T-helper 2 cell treated with Interferon-gamma antibody and Interleukin-4, amounts not matched to agents 100 ng/mL and 5 ng/mL, for 36 hours (primary cell): ENCODE results near the gene MACROD2. TPM values are rescaled to one million over a fixed set of nuclear protein-coding genes. Genes with fewer than 3 reads are reported as not detected.

Experiments used
- intact Hi-C: fragments of 100-400 bp; cut with micrococcal nuclease; formaldehyde crosslinking; loops from one replicate; pipeline ENCODE4 v1.15.1; 2023
- total RNA-seq: library from RNA; stranded (reverse); gene quantifications from 2 replicates; pipeline ENCODE4 v1.2.3, GENCODE V29; 2022

MACROD2 gene
- total RNA-seq, 1 donor from 2014 or later = not detected

DNA sequence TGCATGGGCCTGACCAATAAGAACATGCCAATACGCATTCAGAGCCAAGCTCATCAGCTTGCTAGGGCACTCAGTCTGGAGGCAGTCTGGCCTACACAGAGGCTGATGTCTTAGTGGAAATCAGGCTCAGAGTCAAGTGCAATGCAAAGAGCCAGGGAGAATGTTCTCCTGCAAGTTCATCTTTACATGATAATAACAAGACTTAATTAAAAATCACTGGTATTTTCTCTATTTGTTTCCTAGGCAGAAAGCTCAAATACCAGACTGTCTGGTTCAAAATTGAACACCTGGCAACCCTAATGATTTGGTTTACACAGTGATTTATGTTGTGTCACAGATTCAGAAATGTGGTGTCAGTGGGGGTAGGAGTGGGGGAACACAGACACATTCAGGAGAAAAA is 1031.4 kb downstream of the MACROD2 start:
- intact Hi-C loops = no loop called here

DNA sequence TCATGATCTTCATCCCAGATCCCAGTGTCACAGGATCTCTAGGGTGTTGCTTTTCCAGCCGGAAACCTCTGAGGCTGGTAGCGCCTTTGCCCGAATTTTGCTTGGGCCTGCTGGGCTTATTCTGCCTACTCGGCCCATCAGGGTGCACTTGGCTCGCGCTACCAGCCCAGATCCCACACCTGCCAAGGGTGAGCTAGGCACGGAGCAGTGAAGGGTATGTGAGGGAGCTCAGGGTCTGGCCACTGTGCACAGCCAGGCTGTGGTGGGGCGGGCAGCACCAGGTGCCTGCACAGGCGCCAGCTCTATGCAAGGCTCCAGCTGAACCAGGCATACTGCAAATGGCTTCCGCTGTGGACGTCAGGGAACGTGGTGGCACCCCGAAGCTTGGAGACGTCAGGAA is 1035.5 kb downstream of the MACROD2 start:
- intact Hi-C loops = no loop called here

DNA sequence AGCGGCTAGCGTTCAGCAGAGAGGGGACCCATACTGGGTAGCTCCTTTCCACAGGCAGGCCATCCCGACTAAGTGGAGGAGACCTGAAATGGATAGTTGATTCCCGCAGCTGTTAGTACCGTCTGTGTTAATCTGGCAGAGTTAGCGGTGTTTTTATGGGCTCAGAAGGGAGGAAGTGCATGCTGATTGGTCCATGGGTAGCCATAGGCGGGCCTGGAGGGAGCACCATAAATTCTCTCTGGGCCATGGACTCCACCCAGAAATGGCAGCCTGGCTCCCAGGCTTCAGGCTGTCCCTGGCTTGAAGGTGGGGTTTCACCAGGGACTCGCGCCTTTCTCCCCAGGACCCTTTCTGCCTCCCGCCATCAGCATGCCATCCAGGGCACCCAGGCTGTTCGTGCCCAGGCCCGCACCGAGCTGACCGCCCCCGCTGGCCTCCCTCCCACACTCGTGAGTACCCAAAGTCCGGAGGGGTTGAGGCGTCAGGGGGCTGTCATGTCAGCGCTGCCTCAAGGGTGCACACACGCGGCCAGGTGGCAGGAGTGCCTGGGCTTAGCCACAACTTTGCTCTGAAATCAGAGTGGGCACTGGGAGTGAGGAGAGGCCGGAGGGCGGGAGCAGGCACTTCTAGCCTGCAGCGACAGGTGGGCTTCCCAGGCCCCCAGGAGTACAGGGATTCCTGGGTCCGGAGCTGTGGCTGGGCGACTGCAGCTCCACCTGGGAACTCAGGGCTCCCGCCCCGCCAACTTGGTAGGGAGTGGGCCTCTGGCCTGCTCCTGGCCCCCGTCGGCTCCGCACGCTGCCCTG is 1036.4 kb downstream of the MACROD2 start:
- intact Hi-C loops = no loop called here

DNA sequence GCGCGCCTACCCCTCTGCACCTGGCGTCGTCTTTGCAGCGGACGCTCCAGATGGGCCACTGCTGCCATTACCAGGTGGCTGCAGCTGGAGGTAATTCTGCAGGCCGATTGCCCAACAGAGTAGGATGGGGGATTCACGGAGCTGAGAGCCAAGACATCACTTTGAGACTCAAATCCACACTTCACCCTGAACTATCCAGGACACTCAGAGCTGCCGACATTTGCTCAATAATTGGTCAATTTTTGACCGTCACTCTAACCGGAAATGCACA is 1037.0 kb downstream of the MACROD2 start:
- intact Hi-C loops = no loop called here

DNA sequence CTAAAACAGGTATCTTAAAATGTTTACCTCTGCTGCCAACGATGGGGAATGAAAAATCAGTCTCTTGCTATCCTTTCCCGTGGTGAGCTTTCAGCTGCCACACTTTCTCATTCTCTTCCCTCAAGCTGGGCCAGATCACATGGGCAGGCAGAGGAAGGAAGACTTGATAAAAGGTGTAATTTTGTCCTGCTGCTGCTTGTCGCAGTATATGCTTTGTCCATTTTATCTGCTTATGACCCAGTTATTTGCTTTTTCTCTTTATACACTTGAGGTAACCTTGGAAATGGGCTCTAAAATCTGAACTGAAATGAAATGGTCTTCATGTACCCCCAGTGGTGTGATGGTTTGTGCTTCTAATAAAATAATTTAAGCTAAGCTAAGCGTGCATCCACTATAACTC is 1038.0 kb downstream of the MACROD2 start:
- intact Hi-C loops = no loop called here

DNA sequence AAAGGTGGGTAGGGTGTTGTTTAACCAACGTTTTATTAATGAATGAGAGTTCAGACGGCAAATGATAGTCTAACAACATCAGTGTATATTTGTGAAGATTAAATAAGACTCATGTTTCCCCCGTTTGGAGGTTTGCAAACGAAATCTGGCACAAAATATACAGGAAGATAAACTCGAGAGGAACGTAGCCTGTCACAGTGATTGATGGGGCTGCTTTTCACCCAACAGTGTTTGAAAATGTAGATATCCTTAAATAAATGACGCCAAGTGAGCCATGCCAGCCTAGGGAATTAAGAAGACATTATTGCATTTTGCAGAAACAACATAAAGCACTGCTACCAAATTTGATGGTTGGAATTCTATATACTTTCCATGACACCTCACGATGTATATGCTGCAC is 1038.6 kb downstream of the MACROD2 start:
- intact Hi-C loops = no loop called here

DNA sequence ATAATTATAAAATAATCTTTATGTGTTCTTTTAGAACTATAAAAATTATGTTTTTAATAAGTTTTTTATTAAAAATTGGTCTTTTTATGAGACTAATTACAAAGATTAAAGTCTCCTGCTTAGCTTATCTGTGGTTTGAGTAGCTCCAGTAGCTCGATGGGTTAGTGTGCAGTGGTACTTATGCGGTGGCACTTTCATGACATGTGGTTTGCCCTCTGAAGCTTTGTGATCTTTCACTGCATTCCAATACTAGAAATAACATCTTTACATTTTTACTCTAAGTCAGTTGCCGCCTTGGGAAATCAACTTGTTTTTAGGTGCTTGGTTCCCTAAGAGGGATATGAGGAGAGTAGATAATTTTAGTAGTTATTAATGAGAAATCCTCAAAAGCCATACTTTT is 1041.6 kb downstream of the MACROD2 start:
- intact Hi-C loops = no loop called here

DNA sequence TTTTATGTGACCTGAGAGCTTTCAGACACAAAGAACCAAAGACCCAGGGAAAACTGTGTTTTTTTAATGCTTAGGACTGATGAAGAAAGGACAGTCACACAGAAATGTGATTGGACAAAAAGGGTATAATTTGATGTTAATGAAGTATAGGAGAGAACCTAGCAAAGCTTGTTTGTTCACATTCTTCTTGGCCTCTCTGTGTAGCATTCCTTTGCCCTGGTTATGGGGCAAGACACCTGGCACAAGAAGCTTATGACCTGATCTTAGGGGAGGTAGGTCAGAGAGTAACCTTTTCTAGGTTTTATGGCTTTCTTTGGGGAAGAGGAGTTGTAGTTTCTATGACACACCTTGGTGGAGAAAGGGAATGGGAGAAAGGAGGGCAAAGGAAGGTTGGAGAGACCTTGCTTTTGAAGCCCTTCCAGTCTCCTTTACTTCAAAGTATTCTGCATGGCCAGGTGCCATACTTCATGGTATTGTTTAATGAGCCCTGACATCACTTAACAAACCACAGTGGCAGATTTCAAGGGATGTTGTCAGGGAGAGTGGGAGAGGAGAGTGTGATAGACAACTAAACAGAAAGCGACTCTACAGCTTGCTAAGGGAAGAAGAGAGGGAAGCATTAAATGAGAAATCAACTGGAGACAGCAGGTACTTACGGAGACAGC is 1043.9 kb downstream of the MACROD2 start:
- intact Hi-C loops = no loop called here

DNA sequence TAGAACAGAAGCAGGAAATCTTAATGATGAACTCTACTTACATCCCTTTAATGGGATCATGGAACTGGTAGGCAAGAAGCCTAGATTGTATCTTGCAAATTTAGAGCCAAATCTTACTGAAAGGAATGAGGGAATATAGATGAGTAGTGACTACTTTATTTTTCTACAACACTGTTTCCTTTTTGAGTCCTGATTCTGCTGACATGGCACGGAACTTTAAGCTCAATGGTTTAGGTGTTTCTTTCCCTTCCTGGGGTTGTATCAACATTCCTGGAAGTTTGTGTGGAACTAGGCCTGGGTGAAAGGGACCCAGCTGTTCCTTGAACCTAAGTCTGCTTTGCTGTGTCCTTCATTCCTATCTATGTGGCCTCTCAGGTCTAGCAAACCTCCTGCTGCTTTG is 1047.4 kb downstream of the MACROD2 start:
- intact Hi-C loops = no loop called here

DNA sequence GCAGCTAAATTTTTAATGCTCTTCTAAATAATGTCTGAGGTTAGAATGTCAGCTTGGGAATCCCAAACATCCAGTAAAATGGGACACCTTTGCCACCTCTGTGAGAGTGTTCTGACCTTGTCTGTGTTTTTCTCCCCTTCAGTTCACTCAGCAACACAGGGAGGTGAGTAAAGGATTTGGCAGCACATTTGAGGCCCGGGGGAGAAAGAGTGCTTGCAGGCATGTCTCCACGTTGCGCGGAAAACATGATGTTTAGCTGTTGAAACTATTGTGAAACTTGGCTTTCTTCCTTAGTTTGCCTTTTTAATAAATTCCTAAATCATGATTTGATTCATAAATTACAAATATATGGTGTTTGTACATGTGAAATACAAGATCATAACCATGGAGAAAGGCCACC is 1049.9 kb downstream of the MACROD2 start:
- intact Hi-C loops = no loop called here

DNA sequence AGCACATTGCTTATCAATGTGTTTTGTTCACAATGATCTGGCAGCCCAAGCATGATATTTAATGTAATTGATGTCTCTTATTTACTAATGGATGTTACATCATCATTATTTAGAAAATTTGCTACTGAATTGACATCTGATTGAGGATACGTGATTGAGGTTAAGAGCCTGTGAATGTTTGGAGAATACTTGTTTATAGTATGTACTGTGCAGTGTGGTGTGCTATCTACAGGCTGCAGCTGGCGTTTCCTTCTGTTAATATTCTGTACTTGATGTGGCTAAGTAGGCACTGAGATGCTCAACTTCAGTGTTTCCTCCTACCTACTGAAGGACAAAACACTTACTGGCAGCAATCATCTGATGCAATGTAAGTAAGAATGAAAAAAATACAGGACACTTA is 1051.7 kb downstream of the MACROD2 start:
- intact Hi-C loops = no loop called here

DNA sequence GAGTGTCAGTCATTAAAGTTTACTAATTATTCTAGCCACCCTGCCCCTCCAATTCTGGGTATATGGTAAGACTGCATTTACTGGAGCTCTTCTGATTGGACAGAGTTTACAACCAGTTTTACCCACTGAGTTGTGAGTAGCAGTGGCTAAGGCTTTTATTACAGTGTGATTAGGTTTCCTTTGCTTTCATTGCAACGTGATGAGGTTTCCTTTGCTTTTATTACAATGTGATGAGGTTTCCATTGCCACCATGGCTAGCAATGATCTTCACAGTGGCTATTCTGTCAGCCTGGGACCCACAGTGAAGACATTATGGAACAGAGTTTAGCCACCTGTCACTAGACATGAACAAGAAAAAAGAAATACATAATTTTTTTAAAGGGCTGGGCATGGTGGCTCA is 1052.3 kb downstream of the MACROD2 start:
- intact Hi-C loops = no loop called here

DNA sequence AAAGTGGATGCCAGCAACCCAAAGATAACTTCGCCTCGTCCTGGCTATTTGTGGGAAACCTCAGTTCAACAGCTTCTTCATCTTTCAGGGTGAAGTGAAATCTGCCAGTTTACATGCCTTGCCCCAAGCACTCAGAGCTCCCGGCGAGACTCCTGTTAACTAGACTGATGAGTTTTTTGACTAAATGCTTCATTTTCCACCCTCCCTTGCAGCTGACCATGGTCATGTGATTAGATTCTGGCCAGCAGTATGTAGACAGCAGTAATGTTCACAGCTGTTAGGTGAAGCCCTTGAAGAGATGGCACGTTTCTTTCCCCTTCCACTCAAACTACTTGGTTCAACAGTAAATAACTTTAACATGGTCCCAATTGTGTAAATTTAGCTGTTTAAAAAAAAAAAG is 1060.9 kb downstream of the MACROD2 start:
- intact Hi-C loops = no loop called here

DNA sequence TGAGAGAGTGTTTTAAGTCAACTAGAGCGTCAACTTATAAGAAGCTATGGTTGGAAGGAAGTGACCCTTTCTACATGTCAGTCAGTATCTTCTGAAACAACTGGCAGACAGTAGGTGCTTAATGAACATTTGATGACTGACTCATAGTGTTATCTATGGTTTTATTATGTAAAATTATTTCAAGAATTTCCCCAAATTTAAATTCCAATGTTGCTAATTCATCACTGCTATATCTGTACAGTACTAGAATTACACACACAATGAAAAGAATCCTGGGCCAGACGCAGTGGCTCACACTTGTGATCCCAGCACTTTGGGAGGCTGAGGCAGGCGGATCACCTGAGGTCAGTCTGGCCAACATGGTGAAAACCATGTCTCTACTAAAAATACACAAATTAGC is 1063.5 kb downstream of the MACROD2 start:
- intact Hi-C loops = no loop called here

DNA sequence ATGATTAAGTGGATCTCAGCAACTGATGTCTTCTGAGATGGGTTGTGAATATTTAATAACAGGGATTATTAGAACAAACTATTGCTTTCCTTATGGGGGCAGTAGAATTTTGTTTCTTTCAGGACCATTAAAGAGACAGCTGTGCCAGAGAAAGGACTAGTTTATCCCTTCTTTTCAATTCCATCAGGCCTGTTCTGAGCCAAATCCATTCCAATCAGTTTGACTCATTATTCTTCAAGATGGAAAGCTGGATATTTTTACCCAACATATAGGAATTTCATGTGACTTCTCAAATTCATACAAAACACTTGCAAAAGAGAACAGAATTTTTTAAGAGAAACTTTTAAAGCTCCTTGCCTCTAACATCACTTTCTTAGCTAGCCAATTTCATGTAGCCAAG is 1064.1 kb downstream of the MACROD2 start:
- intact Hi-C loops = no loop called here

DNA sequence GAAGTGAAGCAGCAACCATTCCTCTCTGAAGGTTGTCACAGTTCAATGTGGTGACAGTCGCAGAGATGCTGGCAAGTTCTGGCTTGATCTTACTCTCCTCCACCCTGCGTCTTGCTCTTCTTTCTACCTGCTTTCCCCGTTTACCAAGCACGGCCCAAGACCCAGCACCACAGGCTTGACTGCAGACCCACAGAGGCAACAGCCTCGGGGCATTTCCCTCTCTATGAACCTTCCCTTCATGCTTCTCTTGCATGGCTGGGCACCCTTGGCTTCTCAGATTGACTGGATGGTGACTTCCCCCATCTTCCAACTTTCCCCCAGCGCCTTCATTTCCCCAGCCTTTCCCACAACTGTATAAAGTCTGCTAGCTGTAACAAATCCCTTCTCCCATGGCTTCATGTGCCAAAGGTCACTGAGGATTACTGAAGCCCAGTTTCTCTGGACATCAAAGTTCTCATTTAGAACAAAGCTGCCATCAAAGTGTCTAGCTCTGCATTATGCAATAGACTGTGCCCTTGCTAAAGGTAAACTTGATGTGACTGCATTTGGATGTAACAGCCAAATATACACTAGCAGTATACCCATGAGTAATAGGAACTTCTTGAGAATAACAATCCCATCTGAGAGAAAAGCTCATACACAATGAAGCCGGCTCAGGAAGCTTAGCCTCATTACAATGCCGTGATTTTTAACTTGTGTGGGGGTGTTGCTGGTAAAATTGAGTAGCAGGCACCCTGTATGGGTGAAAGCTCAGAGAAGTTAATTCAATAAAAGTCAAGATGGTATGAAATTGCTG is 1065.1 kb downstream of the MACROD2 start:
- intact Hi-C loops = no loop called here

DNA sequence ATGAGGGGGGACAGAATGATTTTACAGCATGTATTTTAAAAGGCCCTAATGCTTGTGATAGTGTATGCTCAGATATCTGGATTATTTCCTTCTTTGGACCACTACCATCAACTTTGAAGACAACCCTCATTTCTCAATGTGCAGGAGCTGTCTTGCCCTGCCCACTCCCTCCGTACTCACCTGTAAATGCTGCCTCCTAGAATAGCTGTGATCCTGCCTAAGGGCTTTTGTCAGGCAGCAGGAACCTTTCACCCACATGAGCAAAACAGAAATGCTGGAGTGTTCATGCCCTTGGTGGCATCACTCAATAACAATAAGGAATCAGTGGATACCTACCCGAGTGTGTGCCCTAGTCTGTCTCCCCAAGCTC is 1065.7 kb downstream of the MACROD2 start:
- intact Hi-C loops = no loop called here

DNA sequence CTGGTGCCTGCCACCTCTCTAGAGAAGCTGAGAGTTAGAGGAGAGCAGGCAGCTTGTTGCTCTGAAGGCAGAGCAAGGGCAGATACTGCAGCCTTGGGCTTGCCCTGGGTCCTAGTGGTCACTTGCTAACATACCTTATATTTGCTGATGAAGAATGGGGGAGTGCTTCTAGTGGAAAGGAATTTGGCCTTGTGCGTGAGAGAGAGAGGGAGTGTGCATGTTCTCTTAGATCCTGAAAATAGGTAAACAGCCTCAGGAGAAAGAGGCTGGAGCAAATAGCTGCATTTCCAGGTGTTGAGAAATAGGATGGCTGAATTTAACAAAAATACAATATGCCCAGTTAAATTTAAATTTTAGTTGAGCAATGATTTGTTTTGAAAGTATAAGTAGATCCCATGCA is 1066.6 kb downstream of the MACROD2 start:
- intact Hi-C loops = no loop called here

DNA sequence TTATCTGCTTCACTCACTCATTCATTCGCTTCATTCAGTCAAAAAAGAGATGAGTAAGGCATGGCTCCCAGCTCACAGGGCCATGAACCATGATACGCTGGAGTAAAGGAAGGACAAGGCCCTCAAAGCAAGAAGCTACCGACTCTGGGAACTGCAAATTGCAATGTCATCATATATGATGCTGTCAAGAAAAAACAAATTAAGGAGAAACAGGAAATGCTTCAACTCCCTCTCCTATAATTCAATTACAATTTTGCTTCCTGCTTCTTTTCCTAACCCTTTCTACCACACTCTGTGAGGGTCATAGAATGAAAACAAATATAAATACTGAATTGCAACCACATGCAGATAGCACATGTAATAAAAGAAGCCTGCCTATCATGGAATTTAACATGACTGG is 1067.8 kb downstream of the MACROD2 start:
- intact Hi-C loops = no loop called here

DNA sequence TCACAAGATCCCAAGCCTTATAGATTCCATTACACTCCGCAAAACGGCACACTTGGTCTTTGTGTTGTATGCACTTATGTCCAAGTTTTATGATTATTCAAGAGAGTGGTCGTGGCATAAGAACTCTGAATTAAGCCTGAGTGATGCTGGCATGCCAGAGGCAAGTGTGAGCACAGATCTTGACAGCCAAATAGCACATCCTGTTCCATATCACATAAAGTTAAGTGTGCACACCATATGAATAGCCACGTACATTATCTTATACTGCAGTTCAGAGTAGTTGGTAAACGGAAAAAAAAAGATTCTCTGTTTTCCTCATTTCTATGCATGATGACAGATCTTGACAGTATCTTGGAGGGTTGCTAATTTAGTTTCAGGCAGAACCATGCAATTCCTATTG is 1069.4 kb downstream of the MACROD2 start:
- intact Hi-C loops = no loop called here

DNA sequence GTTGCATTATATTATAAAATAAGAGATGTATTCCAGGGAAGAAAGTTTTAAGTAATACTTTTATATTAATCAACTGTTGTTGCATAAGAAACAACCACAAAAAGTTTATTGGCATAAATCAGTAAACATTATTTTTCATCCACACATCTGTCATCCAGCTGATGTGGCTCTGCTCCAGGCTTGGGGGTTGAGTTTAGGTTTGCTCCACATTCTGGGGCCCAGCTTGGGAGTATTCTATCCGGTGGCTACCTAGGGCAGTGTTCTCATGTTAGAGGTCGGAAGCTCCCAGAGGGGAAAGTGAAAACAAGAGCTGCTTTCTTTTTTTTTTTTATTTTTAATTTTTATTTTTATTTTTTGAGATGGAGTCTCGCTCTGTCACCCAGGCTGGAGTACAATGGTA is 1070.5 kb downstream of the MACROD2 start:
- intact Hi-C loops = no loop called here

DNA sequence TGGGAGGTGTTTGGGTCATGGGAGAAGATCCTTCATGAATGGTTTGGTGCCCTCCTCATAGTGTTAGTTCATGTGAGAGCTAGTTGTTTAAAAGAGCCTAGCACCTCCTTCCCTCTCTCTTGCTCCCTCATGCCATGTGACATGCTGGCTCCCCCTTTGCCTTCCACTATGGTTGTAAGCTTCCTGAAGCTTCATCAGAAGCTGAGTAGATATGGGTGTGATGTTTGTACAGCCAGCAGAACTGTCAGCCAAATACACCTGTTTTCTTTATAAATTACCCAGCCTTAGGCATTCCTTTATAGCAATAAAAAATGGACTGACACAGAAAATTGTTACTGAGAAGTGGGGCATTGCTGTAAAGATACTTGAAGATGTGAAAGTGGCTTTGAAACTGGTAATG is 1073.2 kb downstream of the MACROD2 start:
- intact Hi-C loops = no loop called here

DNA sequence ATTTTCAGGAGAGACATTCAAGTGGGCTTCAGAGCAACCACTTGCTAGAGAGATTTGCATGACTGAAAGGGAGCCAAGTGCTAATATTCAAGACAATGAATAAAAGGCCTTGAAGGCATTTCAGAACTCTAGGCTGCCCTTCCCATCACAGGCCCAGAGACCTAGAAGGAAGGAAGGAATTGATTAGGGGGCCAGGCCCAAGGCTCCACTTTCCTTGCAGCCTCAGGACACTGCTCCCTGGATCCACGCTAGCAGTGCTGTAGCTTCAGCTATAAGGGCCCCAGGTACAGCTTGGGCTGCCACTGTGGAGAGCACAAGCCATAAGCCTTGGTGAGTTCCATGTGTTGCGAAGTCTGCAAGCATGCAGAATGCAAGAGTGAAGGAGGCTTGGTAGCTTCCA is 1074.0 kb downstream of the MACROD2 start:
- intact Hi-C loops = no loop called here
